Thoracic aorta (tissue), 2 donors: ENCODE measurements around the gene OR9A2. TPM values are rescaled to one million over a fixed set of nuclear protein-coding genes. Genes with fewer than 3 reads are reported as not detected.

Experiments
- ATAC-seq: fragments of 150-250 bp; one replicate; pipeline ENCODE4 v1.8.0; 2017; ENCODE audit warnings: low read depth; ENCODE audit not compliant: insufficient number of reproducible peaks, low FRiP score
- DNase-seq: peaks from one replicate; pipeline ENCODE4 v3.0.0-alpha.2; 2020; ENCODE audit warnings: low spot score
- H3K27ac ChIP-seq, 2 donors: fragments of 200-600 bp; sonication (generic); 1 replicate in 1 of 2; 2 replicates in 1 of 2; pipeline ENCODE4 v1.5.1; 2016; ENCODE audit warnings: mild to moderate bottlenecking in 2 of 2, moderate library complexity in 2 of 2
- H3K27me3 ChIP-seq: fragments of 200-600 bp; sonication (generic); replicated peaks from 2 replicates; pipeline ENCODE4 v1.6.0; 2016; ENCODE audit warnings: mild to moderate bottlenecking; ENCODE audit not compliant: insufficient read depth
- H3K36me3 ChIP-seq: fragments of 200-600 bp; sonication (generic); one replicate; pipeline ENCODE4 v1.5.1; 2016
- H3K4me1 ChIP-seq, 2 donors: fragments of 200-600 bp; sonication (generic); 1 replicate in 1 of 2; 2 replicates in 1 of 2; pipeline versions ENCODE4 v1.5.1 to v1.6.0; 2016; ENCODE audit warnings: low read depth in 2 of 2, mild to moderate bottlenecking in 1 of 2; ENCODE audit not compliant: control insufficient read depth in 1 of 2
- H3K4me3 ChIP-seq: fragments of 200-600 bp; sonication (generic); 2 replicates; pipeline ENCODE4 v1.5.1; 2016; ENCODE audit warnings: mild to moderate bottlenecking
- H3K9me3 ChIP-seq: fragments of 200-600 bp; sonication (generic); 2 replicates; pipeline ENCODE4 v1.5.1; 2016
- CTCF ChIP-seq: fragments of 200-600 bp; sonication (generic); IDR thresholded peaks from one replicate; pipeline ENCODE4 v1.5.1; 2019; ENCODE audit warnings: antibody characterized with exemption
- total RNA-seq, 2 donors: library from RNA; depleted of rRNA; stranded (reverse); fragments of >200 nt; gene quantifications; one replicate each; pipeline versions ENCODE4 v1.1.0 to v1.2.3, GENCODE V29; 2016

OR9A2 gene
- total RNA-seq, 2 donors from 2014 or later: not detected

- H3K4me3 ChIP-seq: no peak overlapping the region
- DNase-seq (no peak), ATAC-seq (no peak)
- H3K27ac ChIP-seq: no peak overlapping the region
- no peaks in the 10 kb centered on the region for H3K36me3 ChIP-seq
- H3K9me3 ChIP-seq: no peaks in the 10 kb centered on the region
- H3K4me1 ChIP-seq: no peaks in the 10 kb centered on the region
- no peak for TF ChIP-seq CTCF
- no peaks in the 10 kb centered on the region for H3K27me3 ChIP-seq
Measured at GRCh38 chr7:143042790-143043271, 15.9 kb upstream of the OR9A2 start.

GRCh38 chr7:143042159-143042789 is 15.3 kb upstream of the OR9A2 start:
- Histone ChIP-seq H3K36me3 (no peaks in the 10 kb centered on the region), H3K9me3 (no peaks in the 10 kb centered on the region), H3K27ac (no peak overlapping the region), H3K4me1 (no peaks in the 10 kb centered on the region), H3K4me3 (no peak overlapping the region), H3K27me3 (no peaks in the 10 kb centered on the region)
- DNase-seq: no peak
- no peak for ATAC-seq
- no peak for TF ChIP-seq CTCF

GRCh38 chr7:143041346-143041745 is 14.4 kb upstream of the OR9A2 start:
- TF ChIP-seq CTCF: no peak
- Histone ChIP-seq H3K9me3 (no peaks in the 10 kb centered on the region), H3K27ac (no peak overlapping the region), H3K4me3 (no peak overlapping the region), H3K27me3 (no peaks in the 10 kb centered on the region), H3K4me1 (no peaks in the 10 kb centered on the region), H3K36me3 (no peaks in the 10 kb centered on the region)
- DNase-seq (no peak), ATAC-seq (no peak)

GRCh38 chr7:143040209-143040715 is 13.3 kb upstream of the OR9A2 start:
- DNase-seq (no peak), ATAC-seq (no peak)
- no peak overlapping the region for H3K27ac ChIP-seq
- H3K4me1 ChIP-seq: no peaks in the 10 kb centered on the region
- no peak for TF ChIP-seq CTCF
- H3K36me3 ChIP-seq: no peaks in the 10 kb centered on the region
- H3K4me3 ChIP-seq: no peak overlapping the region
- no peaks in the 10 kb centered on the region for H3K9me3 ChIP-seq
- H3K27me3 ChIP-seq: no peaks in the 10 kb centered on the region

- ATAC-seq: no peak
Measured at GRCh38 chr7:143038635-143039034, 11.7 kb upstream of the OR9A2 start.

More at GRCh38 chr7:143038635-143039034, 11.7 kb upstream of the OR9A2 start:
- Histone ChIP-seq H3K4me1 (no peaks in the 10 kb centered on the region), H3K4me3 (no peak overlapping the region), H3K9me3 (no peaks in the 10 kb centered on the region), H3K27ac (no peak overlapping the region), H3K27me3 (no peaks in the 10 kb centered on the region), H3K36me3 (no peaks in the 10 kb centered on the region)
- no peak for TF ChIP-seq CTCF
- no peak for DNase-seq
